Osteoblast (primary cell): ENCODE results near the gene TRAPPC5. TPM values are rescaled to one million over a fixed set of nuclear protein-coding genes. Genes with fewer than 3 reads are reported as not detected.
A peak's percentile ranks its signal among the peaks of the same experiment; 100 is the strongest.

ENCODE experiments used
- DNase-seq: peaks from one replicate; pipeline ENCODE4 v3.0.0; 2011; ENCODE audit warnings: low spot score, mixed read lengths; ENCODE audit not compliant: insufficient read length; ENCODE audit errors: missing footprints
- H2AFZ ChIP-seq: 2 replicates; pipeline ENCODE4 v1.6.0; 2011; ENCODE audit warnings: mild to moderate bottlenecking, low read length
- H3K27ac ChIP-seq: 2 replicates; pipeline ENCODE4 v1.5.1; 2011; ENCODE audit warnings: mild to moderate bottlenecking, low read depth, low read length, moderate library complexity
- H3K27me3 ChIP-seq: 2 replicates; pipeline ENCODE4 v1.6.0; 2012; ENCODE audit warnings: mild to moderate bottlenecking, control low read depth, inconsistent platforms, low read length, moderate library complexity; ENCODE audit not compliant: insufficient read depth
- H3K36me3 ChIP-seq: 2 replicates; pipeline ENCODE4 v1.5.1; 2011; ENCODE audit warnings: mild to moderate bottlenecking, low read length, control low read depth, moderate library complexity; ENCODE audit not compliant: insufficient read depth
- H3K4me1 ChIP-seq: 2 replicates; pipeline ENCODE4 v1.5.1; 2011; ENCODE audit warnings: mild to moderate bottlenecking, low read length, control low read depth, moderate library complexity; ENCODE audit not compliant: insufficient read depth
- H3K4me2 ChIP-seq: 2 replicates; pipeline ENCODE4 v1.6.0; 2011; ENCODE audit warnings: mild to moderate bottlenecking, low read length; ENCODE audit not compliant: insufficient read depth
- H3K4me3 ChIP-seq: fragments of 200-600 bp; sonication (generic); 3 replicates; pipeline ENCODE4 v1.5.1; 2012; ENCODE audit warnings: mild to moderate bottlenecking, low read length, inconsistent platforms; ENCODE audit not compliant: insufficient read depth
- H3K79me2 ChIP-seq: 2 replicates; pipeline ENCODE4 v1.6.0; 2012; ENCODE audit warnings: mild to moderate bottlenecking, low read length, control low read depth, inconsistent platforms; ENCODE audit not compliant: insufficient read depth
- H3K9me3 ChIP-seq: 2 replicates; pipeline ENCODE4 v1.5.1; 2011; ENCODE audit warnings: low read depth, low read length, control low read depth
- H4K20me1 ChIP-seq: 2 replicates; pipeline ENCODE4 v1.6.0; 2012; ENCODE audit warnings: mild to moderate bottlenecking, low read length, control low read depth; ENCODE audit not compliant: insufficient read depth
- CTCF ChIP-seq: IDR thresholded peaks from 2 replicates; pipeline ENCODE4 v1.5.1; 2011; ENCODE audit warnings: mild to moderate bottlenecking, low read depth, low read length, moderate library complexity; ENCODE audit errors: extremely low read depth
- total RNA-seq: library from RNA; depleted of rRNA; stranded (reverse); fragments of >200 nt; gene quantifications from 2 replicates; pipeline ENCODE4 v1.2.3, GENCODE V29; 2012

Gene TRAPPC5
- total RNA-seq, 1 donor = 26.4 TPM

GRCh38 chr19:7648265-7649014 is 32.2 kb upstream of the TRAPPC5 start:
- peak; percentile 68 for DNase-seq
- Histone ChIP-seq H2AFZ (no peak overlapping the region), H3K4me2 (no peak overlapping the region), H3K36me3 (no peaks in the 10 kb centered on the region), H3K4me3 (no peak overlapping the region), H3K9me3 (no peaks in the 10 kb centered on the region), H4K20me1 (no peaks in the 10 kb centered on the region), H3K27ac (no peak overlapping the region), H3K4me1 (peaks cover 4% of the 10 kb centered on the region), H3K27me3 (no peaks in the 10 kb centered on the region), H3K79me2 (no peaks in the 10 kb centered on the region)
- no peak for TF ChIP-seq CTCF

- H4K20me1 ChIP-seq = no peaks in the 10 kb centered on the region
- peak; percentile 14 for DNase-seq
- no peak overlapping the region for H3K4me3 ChIP-seq
- peaks cover 4% of the 10 kb centered on the region for H3K4me1 ChIP-seq
- no peaks in the 10 kb centered on the region for H3K36me3 ChIP-seq
- TF ChIP-seq CTCF = no peak
- H3K27me3 ChIP-seq = no peaks in the 10 kb centered on the region
- H2AFZ ChIP-seq = no peak overlapping the region
- no peaks in the 10 kb centered on the region for H3K9me3 ChIP-seq
- no peak overlapping the region for H3K4me2 ChIP-seq
- H3K79me2 ChIP-seq = no peaks in the 10 kb centered on the region
- no peak overlapping the region for H3K27ac ChIP-seq
Measured at GRCh38 chr19:7650148-7650547, 30.5 kb upstream of the TRAPPC5 start.

GRCh38 chr19:7652061-7652641 is 28.5 kb upstream of the TRAPPC5 start:
- peak; percentile 94 for DNase-seq
- TF ChIP-seq CTCF = peak; percentile 97
- Histone ChIP-seq H3K4me2 (peak overlapping the region; percentile 78), H4K20me1 (no peaks in the 10 kb centered on the region), H3K36me3 (no peaks in the 10 kb centered on the region), H2AFZ (peak overlapping the region; percentile 66), H3K9me3 (no peaks in the 10 kb centered on the region), H3K27me3 (peaks cover 5% of the 10 kb centered on the region), H3K4me1 (peaks cover 4% of the 10 kb centered on the region), H3K27ac (no peak overlapping the region), H3K4me3 (peak overlapping the region; percentile 49), H3K79me2 (no peaks in the 10 kb centered on the region)

GRCh38 chr19:7654401-7654800 is 26.2 kb upstream of the TRAPPC5 start:
- H2AFZ ChIP-seq = no peak overlapping the region
- H3K27me3 ChIP-seq = peaks cover 8% of the 10 kb centered on the region
- H3K27ac ChIP-seq = no peak overlapping the region
- peak; percentile 34 for DNase-seq
- H3K9me3 ChIP-seq = no peaks in the 10 kb centered on the region
- H3K4me3 ChIP-seq = no peak overlapping the region
- H4K20me1 ChIP-seq = no peaks in the 10 kb centered on the region
- H3K36me3 ChIP-seq = no peaks in the 10 kb centered on the region
- H3K4me2 ChIP-seq = no peak overlapping the region
- no peaks in the 10 kb centered on the region for H3K79me2 ChIP-seq
- TF ChIP-seq CTCF = no peak
- H3K4me1 ChIP-seq = peaks cover 4% of the 10 kb centered on the region
